GM23338 (cell line): Measurements from ENCODE around the gene SEMA4C. TPM values are rescaled to one million over a fixed set of nuclear protein-coding genes. Genes with fewer than 3 reads are reported as not detected.

Source experiments
- ATAC-seq: fragments of 200-7000 bp; cut with Tn5 transposase; 3 replicates; pipeline ENCODE4 v1.9.1; 2020
- DNase-seq: peaks from one replicate; pipeline ENCODE4 v3.0.0-alpha.2; 2015; ENCODE audit warnings: low spot score
- H2AFZ ChIP-seq: fragments of 200-600 bp; sonication (generic); 2 replicates; pipeline ENCODE4 v1.8.0; 2016; ENCODE audit warnings: antibody characterized with exemption, mild to moderate bottlenecking, moderate library complexity
- H3F3A ChIP-seq: fragments of 200-600 bp; sonication (generic); replicated peaks from 2 replicates; pipeline ENCODE4 v1.8.0; 2017; ENCODE audit warnings: antibody characterized with exemption, mixed run types, low read depth
- H3K27ac ChIP-seq: fragments of 200-600 bp; sonication (generic); 2 replicates; pipeline ENCODE4 v1.6.1; 2016; ENCODE audit warnings: low read depth
- H3K27me3 ChIP-seq: fragments of 200-600 bp; sonication (generic); 2 replicates; pipeline ENCODE4 v1.8.0; 2016; ENCODE audit warnings: mild to moderate bottlenecking, mixed run types, moderate library complexity; ENCODE audit not compliant: insufficient read depth
- H3K36me3 ChIP-seq: fragments of 200-600 bp; sonication (generic); 2 replicates; pipeline ENCODE4 v1.8.0; 2016; ENCODE audit warnings: mild to moderate bottlenecking; ENCODE audit not compliant: insufficient read depth
- H3K4me1 ChIP-seq: fragments of 200-600 bp; sonication (generic); 2 replicates; pipeline ENCODE4 v1.8.0; 2016; ENCODE audit warnings: mild to moderate bottlenecking, moderate library complexity; ENCODE audit not compliant: insufficient read depth
- H3K4me2 ChIP-seq: fragments of 200-600 bp; sonication (generic); 2 replicates; pipeline ENCODE4 v1.7.1; 2017; ENCODE audit warnings: mixed run types
- H3K4me3 ChIP-seq: fragments of 200-600 bp; sonication (generic); 2 replicates; pipeline ENCODE4 v1.6.1; 2016; ENCODE audit warnings: mixed run types
- H3K79me2 ChIP-seq: fragments of 200-600 bp; sonication (generic); replicated peaks from 2 replicates; pipeline ENCODE4 v1.8.0; 2017; ENCODE audit warnings: mild to moderate bottlenecking; ENCODE audit not compliant: insufficient read depth
- H3K9me2 ChIP-seq: fragments of 200-600 bp; sonication (generic); 2 replicates; pipeline ENCODE4 v1.8.0; 2017; ENCODE audit not compliant: insufficient read depth
- H4K20me1 ChIP-seq: fragments of 200-600 bp; sonication (generic); replicated peaks from 2 replicates; pipeline ENCODE4 v1.8.0; 2017; ENCODE audit warnings: mild to moderate bottlenecking; ENCODE audit not compliant: insufficient read depth
- H3K27ac Mint-ChIP-seq: 2 replicates; pipeline ENCODE4 v1.8.0; 2020; ENCODE audit warnings: inconsistent platforms, mild to moderate bottlenecking, moderate library complexity, mixed read lengths
- H3K27me3 Mint-ChIP-seq: 3 replicates; pipeline ENCODE4 v1.8.0; 2022; ENCODE audit warnings: low read depth, mild to moderate bottlenecking, moderate library complexity, mixed read lengths, inconsistent platforms; ENCODE audit not compliant: insufficient read depth, poor library complexity
- H3K36me3 Mint-ChIP-seq: 3 replicates; pipeline ENCODE4 v1.8.0; 2021; ENCODE audit warnings: low read depth, mild to moderate bottlenecking, inconsistent platforms, moderate library complexity, mixed read lengths
- H3K4me1 Mint-ChIP-seq: 3 replicates; pipeline ENCODE4 v1.8.0; 2020; ENCODE audit warnings: mild to moderate bottlenecking, inconsistent platforms, mixed read lengths
- H3K4me3 Mint-ChIP-seq: 3 replicates; pipeline ENCODE4 v1.8.0; 2021; ENCODE audit warnings: moderate library complexity, mild to moderate bottlenecking, inconsistent platforms, mixed read lengths
- H3K9me3 Mint-ChIP-seq: 3 replicates; pipeline ENCODE4 v1.8.0; 2020; ENCODE audit warnings: moderate library complexity, mild to moderate bottlenecking, inconsistent platforms, mixed read lengths
- CREB1 ChIP-seq: fragments of 250-450 bp; sonication (Bioruptor Pico); IDR thresholded peaks from 2 replicates; pipeline ENCODE4 v1.5.0; 2020; ENCODE audit warnings: low read depth, mild to moderate bottlenecking, moderate library complexity
- CTCF ChIP-seq, 2 experiments: fragments of 200-600 bp in 1 of 2; sonication (generic) in 1 of 2; conservative IDR thresholded peaks; 2 replicates each; pipeline versions ENCODE4 v1.5.1 to v1.6.1; 2016 to 2017; ENCODE audit warnings: antibody characterized with exemption in 2 of 2, low read depth in 2 of 2, mild to moderate bottlenecking in 2 of 2, moderate library complexity in 1 of 2
- ETS1 ChIP-seq: IDR thresholded peaks from 2 replicates; pipeline ENCODE4 v1.6.1; 2016; ENCODE audit warnings: antibody characterized with exemption
- EZH2 ChIP-seq: fragments of 200-600 bp; sonication (generic); IDR thresholded peaks from one replicate; pipeline ENCODE4 v1.8.0; 2017; ENCODE audit warnings: antibody characterized with exemption, mild to moderate bottlenecking, low read depth; ENCODE audit not compliant: unreplicated experiment
- EZH2phosphoT487 ChIP-seq: fragments of 200-600 bp; sonication (generic); IDR thresholded peaks from one replicate; pipeline ENCODE4 v1.8.1; 2018; ENCODE audit warnings: antibody characterized with exemption; ENCODE audit not compliant: unreplicated experiment
- JUNB ChIP-seq: IDR thresholded peaks from one replicate; pipeline ENCODE4 v1.6.1; 2016; ENCODE audit warnings: antibody characterized with exemption; ENCODE audit not compliant: unreplicated experiment
- NANOG ChIP-seq: IDR thresholded peaks from 2 replicates; pipeline ENCODE4 v1.6.1; 2016; ENCODE audit warnings: antibody characterized with exemption, borderline replicate concordance
- POLR2AphosphoS5 ChIP-seq: IDR thresholded peaks from 2 replicates; pipeline ENCODE4 v1.6.1; 2016; ENCODE audit warnings: antibody characterized with exemption, low read depth
- REST ChIP-seq: IDR thresholded peaks from one replicate; pipeline ENCODE4 v1.6.1; 2018; ENCODE audit warnings: antibody characterized with exemption; ENCODE audit not compliant: unreplicated experiment
- STAT1 ChIP-seq: IDR thresholded peaks from one replicate; pipeline ENCODE4 v1.6.1; 2016; ENCODE audit warnings: antibody characterized with exemption; ENCODE audit not compliant: unreplicated experiment
- ZNF114 ChIP-seq: fragments of 250-450 bp; sonication (Bioruptor Pico); IDR thresholded peaks from 2 replicates; pipeline ENCODE4 v1.5.0; 2020; ENCODE audit warnings: mild to moderate bottlenecking, moderate library complexity
- ZNF331 ChIP-seq: fragments of 250-450 bp; sonication (Bioruptor Pico); IDR thresholded peaks from 2 replicates; pipeline ENCODE4 v1.5.0; 2020; ENCODE audit warnings: low read depth, mild to moderate bottlenecking, moderate library complexity
- polyA plus RNA-seq: library from polyadenylated mRNA; unstranded; fragments of >200 nt; fragmentation: Nextera tagmentation; extraction: Ambion mirVana; gene quantifications from 2 replicates; pipeline ENCODE4 v1.2.1, GENCODE V29; 2016
- total RNA-seq: library from RNA; depleted of rRNA; stranded (reverse); fragments of >200 nt; shearing (Covaris generic); gene quantifications from 2 replicates; pipeline ENCODE4 v1.2.3, GENCODE V29; 2014
- TF ChIP-seq, protein P1 (sequence below): fragments of 250-450 bp; sonication (Bioruptor Pico); IDR thresholded peaks from 2 replicates; pipeline ENCODE4 v1.5.0; 2020; ENCODE audit warnings: mild to moderate bottlenecking, moderate library complexity

SEMA4C gene
- total and polyA plus RNA-seq, 2 experiments from 2014 or later: 16.8 to 80.7 TPM

DNA sequence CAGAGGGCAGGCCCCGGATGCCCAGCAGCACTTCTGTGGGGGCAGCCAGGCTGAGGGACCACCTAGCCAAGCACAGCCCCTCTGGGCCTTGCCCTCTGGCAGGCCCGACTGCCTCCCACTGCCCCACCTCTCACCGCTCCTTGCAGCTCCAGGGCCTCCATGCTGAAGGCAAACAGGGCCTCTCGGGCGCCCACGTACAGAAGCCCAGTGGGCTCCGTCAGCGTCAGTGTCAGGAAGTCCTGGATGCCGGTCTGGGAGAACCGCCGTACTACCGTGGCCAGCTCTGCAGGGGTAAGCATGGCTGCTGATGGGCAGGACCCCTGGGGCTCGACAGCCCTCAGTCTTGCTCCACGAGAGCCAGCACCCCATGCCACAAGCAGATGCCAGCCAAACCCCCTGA is 3.7 kb downstream of the SEMA4C start:
- H3K9me3 Mint-ChIP-seq: no peaks in the 10 kb centered on the region; the same call in 2 of the 3 replicates
- TF ChIP-seq ZNF331 (CRISPR knock-in tag) (no peak), NANOG (no peak), STAT1 (no peak), ZNF114 (CRISPR knock-in tag) (no peak), EZH2phosphoT487 (no peak), ETS1 (no peak), CTCF (conservative IDR thresholded peaks at IDR 0.05; ENCODE audit: low read depth in 2 of 2) (no peak), POLR2AphosphoS5 (no peak), REST (no peak), JUNB (no peak), EZH2 (no peak), CREB1 (CRISPR knock-in tag) (no peak)
- TF ChIP-seq, protein P1, sequence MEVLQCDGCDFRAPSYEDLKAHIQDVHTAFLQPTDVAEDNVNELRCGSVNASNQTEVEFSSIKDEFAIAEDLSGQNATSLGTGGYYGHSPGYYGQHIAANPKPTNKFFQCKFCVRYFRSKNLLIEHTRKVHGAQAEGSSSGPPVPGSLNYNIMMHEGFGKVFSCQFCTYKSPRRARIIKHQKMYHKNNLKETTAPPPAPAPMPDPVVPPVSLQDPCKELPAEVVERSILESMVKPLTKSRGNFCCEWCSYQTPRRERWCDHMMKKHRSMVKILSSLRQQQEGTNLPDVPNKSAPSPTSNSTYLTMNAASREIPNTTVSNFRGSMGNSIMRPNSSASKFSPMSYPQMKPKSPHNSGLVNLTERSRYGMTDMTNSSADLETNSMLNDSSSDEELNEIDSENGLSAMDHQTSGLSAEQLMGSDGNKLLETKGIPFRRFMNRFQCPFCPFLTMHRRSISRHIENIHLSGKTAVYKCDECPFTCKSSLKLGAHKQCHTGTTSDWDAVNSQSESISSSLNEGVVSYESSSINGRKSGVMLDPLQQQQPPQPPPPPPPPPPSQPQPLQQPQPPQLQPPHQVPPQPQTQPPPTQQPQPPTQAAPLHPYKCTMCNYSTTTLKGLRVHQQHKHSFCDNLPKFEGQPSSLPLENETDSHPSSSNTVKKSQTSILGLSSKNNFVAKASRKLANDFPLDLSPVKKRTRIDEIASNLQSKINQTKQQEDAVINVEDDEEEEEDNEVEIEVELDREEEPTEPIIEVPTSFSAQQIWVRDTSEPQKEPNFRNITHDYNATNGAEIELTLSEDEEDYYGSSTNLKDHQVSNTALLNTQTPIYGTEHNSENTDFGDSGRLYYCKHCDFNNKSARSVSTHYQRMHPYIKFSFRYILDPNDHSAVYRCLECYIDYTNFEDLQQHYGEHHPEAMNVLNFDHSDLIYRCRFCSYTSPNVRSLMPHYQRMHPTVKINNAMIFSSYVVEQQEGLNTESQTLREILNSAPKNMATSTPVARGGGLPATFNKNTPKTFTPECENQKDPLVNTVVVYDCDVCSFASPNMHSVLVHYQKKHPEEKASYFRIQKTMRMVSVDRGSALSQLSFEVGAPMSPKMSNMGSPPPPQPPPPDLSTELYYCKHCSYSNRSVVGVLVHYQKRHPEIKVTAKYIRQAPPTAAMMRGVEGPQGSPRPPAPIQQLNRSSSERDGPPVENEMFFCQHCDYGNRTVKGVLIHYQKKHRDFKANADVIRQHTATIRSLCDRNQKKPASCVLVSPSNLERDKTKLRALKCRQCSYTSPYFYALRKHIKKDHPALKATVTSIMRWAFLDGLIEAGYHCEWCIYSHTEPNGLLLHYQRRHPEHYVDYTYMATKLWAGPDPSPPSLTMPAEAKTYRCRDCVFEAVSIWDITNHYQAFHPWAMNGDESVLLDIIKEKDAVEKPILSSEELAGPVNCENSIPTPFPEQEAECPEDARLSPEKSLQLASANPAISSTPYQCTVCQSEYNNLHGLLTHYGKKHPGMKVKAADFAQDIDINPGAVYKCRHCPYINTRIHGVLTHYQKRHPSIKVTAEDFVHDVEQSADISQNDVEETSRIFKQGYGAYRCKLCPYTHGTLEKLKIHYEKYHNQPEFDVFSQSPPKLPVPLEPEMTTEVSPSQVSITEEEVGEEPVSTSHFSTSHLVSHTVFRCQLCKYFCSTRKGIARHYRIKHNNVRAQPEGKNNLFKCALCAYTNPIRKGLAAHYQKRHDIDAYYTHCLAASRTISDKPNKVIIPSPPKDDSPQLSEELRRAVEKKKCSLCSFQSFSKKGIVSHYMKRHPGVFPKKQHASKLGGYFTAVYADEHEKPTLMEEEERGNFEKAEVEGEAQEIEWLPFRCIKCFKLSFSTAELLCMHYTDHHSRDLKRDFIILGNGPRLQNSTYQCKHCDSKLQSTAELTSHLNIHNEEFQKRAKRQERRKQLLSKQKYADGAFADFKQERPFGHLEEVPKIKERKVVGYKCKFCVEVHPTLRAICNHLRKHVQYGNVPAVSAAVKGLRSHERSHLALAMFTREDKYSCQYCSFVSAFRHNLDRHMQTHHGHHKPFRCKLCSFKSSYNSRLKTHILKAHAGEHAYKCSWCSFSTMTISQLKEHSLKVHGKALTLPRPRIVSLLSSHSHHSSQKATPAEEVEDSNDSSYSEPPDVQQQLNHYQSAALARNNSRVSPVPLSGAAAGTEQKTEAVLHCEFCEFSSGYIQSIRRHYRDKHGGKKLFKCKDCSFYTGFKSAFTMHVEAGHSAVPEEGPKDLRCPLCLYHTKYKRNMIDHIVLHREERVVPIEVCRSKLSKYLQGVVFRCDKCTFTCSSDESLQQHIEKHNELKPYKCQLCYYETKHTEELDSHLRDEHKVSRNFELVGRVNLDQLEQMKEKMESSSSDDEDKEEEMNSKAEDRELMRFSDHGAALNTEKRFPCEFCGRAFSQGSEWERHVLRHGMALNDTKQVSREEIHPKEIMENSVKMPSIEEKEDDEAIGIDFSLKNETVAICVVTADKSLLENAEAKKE: no peak
- Histone ChIP-seq H3K4me3 (no peak overlapping the region), H3K27me3 (no peaks in the 10 kb centered on the region), H3F3A (peaks cover 9% of the 10 kb centered on the region; the same call in 1 of the 2 replicates), H4K20me1 (no peaks in the 10 kb centered on the region; the same call in none of the 2 replicates), H3K4me1 (peaks cover 15% of the 10 kb centered on the region), H3K9me2 (no peaks in the 10 kb centered on the region), H2AFZ (no peak overlapping the region), H3K4me2 (no peak overlapping the region), H3K36me3 (peaks cover 30% of the 10 kb centered on the region; the same call in 1 of the 2 replicates), H3K27ac (no peak overlapping the region), H3K79me2 (peaks cover 36% of the 10 kb centered on the region)
- H3K27me3 Mint-ChIP-seq: peaks cover 17% of the 10 kb centered on the region
- H3K4me1 Mint-ChIP-seq: peaks cover 22% of the 10 kb centered on the region
- H3K27ac Mint-ChIP-seq: no peak overlapping the region
- DNase-seq (no peak), ATAC-seq (no peak)
- no peak overlapping the region for H3K4me3 Mint-ChIP-seq
- peaks cover 61% of the 10 kb centered on the region for H3K36me3 Mint-ChIP-seq
